ENCODE data around the gene GCNA. TPM values are rescaled to one million over a fixed set of nuclear protein-coding genes. Genes with fewer than 3 reads are reported as not detected.
"Not testable (repeated sequence)": the region's sequence is repeated elsewhere in the genome, so short reads cannot be mapped to it uniquely, and the experiment has no call there.

GCNA gene
- total RNA-seq, 1 donor from 2014 or later: 3.4 TPM

- H3K36me3 Mint-ChIP-seq (ENCODE audit: low read depth): peaks cover 55% of the 10 kb centered on the region
- intact Hi-C loops (cut with micrococcal nuclease): no loop called here
- no peaks in the 10 kb centered on the region for H3K9me3 Mint-ChIP-seq
- H3K27me3 Mint-ChIP-seq (ENCODE audit: low read depth): no peaks in the 10 kb centered on the region
- H3K4me1 Mint-ChIP-seq (ENCODE audit: low read depth): peaks cover 2% of the 10 kb centered on the region
- no peak overlapping the region for H3K4me3 Mint-ChIP-seq (ENCODE audit: low read depth)
- no peak overlapping the region for H3K27ac Mint-ChIP-seq
- no peak for DNase-seq (ENCODE audit: low spot score)
Measured at GRCh38 chrX:71573590-71573989, 4.6 kb upstream of the GCNA start.

GRCh38 chrX:71577682-71578081 is 555 bp upstream of the GCNA start:
- no peaks in the 10 kb centered on the region for H3K27me3 Mint-ChIP-seq (ENCODE audit: low read depth)
- H3K27ac Mint-ChIP-seq: no peak overlapping the region
- no peaks in the 10 kb centered on the region for H3K9me3 Mint-ChIP-seq
- DNase-seq (ENCODE audit: low spot score): no peak
- H3K4me3 Mint-ChIP-seq (ENCODE audit: low read depth): no peak overlapping the region
- intact Hi-C loops (cut with micrococcal nuclease): no loop called here
- H3K36me3 Mint-ChIP-seq (ENCODE audit: low read depth): peaks cover 49% of the 10 kb centered on the region
- H3K4me1 Mint-ChIP-seq (ENCODE audit: low read depth): peaks cover 2% of the 10 kb centered on the region

- intact Hi-C loops (cut with micrococcal nuclease): no loop called here
- peaks cover 2% of the 10 kb centered on the region for H3K4me1 Mint-ChIP-seq (ENCODE audit: low read depth)
- no peak for DNase-seq (ENCODE audit: low spot score)
- H3K36me3 Mint-ChIP-seq (ENCODE audit: low read depth): peaks cover 35% of the 10 kb centered on the region
- H3K27me3 Mint-ChIP-seq (ENCODE audit: low read depth): no peaks in the 10 kb centered on the region
- no peak overlapping the region for H3K4me3 Mint-ChIP-seq (ENCODE audit: low read depth)
- H3K27ac Mint-ChIP-seq: peak overlapping the region; percentile 58
- no peaks in the 10 kb centered on the region for H3K9me3 Mint-ChIP-seq
Measured at GRCh38 chrX:71579136-71579989, 1.1 kb downstream of the GCNA start.

GRCh38 chrX:71579990-71580380 is 1.7 kb downstream of the GCNA start:
- Mint-ChIP-seq H3K9me3 (no peaks in the 10 kb centered on the region), H3K4me1 (ENCODE audit: low read depth) (peaks cover 2% of the 10 kb centered on the region), H3K27me3 (ENCODE audit: low read depth) (no peaks in the 10 kb centered on the region), H3K4me3 (ENCODE audit: low read depth) (no peak overlapping the region), H3K36me3 (ENCODE audit: low read depth) (peaks cover 29% of the 10 kb centered on the region), H3K27ac (peak overlapping the region; percentile 58)
- no peak for DNase-seq (ENCODE audit: low spot score)
- intact Hi-C loops (cut with micrococcal nuclease): loop anchor here (5.0 kb wide), 1 partner anchor 72 kb away; no protein-coding TSS in a partner anchor

GRCh38 chrX:71581210-71581609 is 3.0 kb downstream of the GCNA start:
- Mint-ChIP-seq H3K9me3 (no peaks in the 10 kb centered on the region), H3K4me1 (ENCODE audit: low read depth) (peaks cover 2% of the 10 kb centered on the region), H3K27me3 (ENCODE audit: low read depth) (no peaks in the 10 kb centered on the region), H3K27ac (no peak overlapping the region), H3K4me3 (ENCODE audit: low read depth) (no peak overlapping the region), H3K36me3 (ENCODE audit: low read depth) (peaks cover 29% of the 10 kb centered on the region)
- intact Hi-C loops (cut with micrococcal nuclease): loop anchor here (5.0 kb wide), 1 partner anchor 71 kb away; no protein-coding TSS in a partner anchor
- DNase-seq (ENCODE audit: low spot score): no peak

GRCh38 chrX:71586929-71587328 is 8.7 kb downstream of the GCNA start:
- no peak for DNase-seq (ENCODE audit: low spot score)
- no peak overlapping the region for H3K27ac Mint-ChIP-seq
- no peak overlapping the region for H3K4me3 Mint-ChIP-seq (ENCODE audit: low read depth)
- no peaks in the 10 kb centered on the region for H3K27me3 Mint-ChIP-seq (ENCODE audit: low read depth)
- H3K9me3 Mint-ChIP-seq: no peaks in the 10 kb centered on the region
- H3K4me1 Mint-ChIP-seq (ENCODE audit: low read depth): no peaks in the 10 kb centered on the region
- intact Hi-C loops (cut with micrococcal nuclease): no loop called here
- H3K36me3 Mint-ChIP-seq (ENCODE audit: low read depth): peaks cover 9% of the 10 kb centered on the region

GRCh38 chrX:71593210-71593609 is 15.0 kb downstream of the GCNA start:
- H3K27me3 Mint-ChIP-seq (ENCODE audit: low read depth); H3K4me3 Mint-ChIP-seq (ENCODE audit: low read depth); H3K9me3 Mint-ChIP-seq; H3K27ac Mint-ChIP-seq; DNase-seq (ENCODE audit: low spot score); H3K4me1 Mint-ChIP-seq (ENCODE audit: low read depth); intact Hi-C loops (cut with micrococcal nuclease): not testable (repeated sequence)
- H3K36me3 Mint-ChIP-seq (ENCODE audit: low read depth): peaks cover 21% of the 10 kb centered on the region

GRCh38 chrX:71599965-71600364 is 21.7 kb downstream of the GCNA start:
- no peak for DNase-seq (ENCODE audit: low spot score)
- H3K27ac Mint-ChIP-seq: no peak overlapping the region

GRCh38 chrX:71603618-71604017 is 25.4 kb downstream of the GCNA start:
- Mint-ChIP-seq H3K27me3 (ENCODE audit: low read depth) (no peaks in the 10 kb centered on the region), H3K27ac (peak overlapping the region; percentile 71), H3K4me3 (ENCODE audit: low read depth) (no peak overlapping the region), H3K4me1 (ENCODE audit: low read depth) (peaks cover 34% of the 10 kb centered on the region), H3K9me3 (peaks cover 15% of the 10 kb centered on the region), H3K36me3 (ENCODE audit: low read depth) (peaks cover 75% of the 10 kb centered on the region)
- DNase-seq (ENCODE audit: low spot score): no peak
- intact Hi-C loops (cut with micrococcal nuclease): no loop called here

More at GRCh38 chrX:71599965-71600364, 21.7 kb downstream of the GCNA start:
- Mint-ChIP-seq H3K9me3 (peaks cover 15% of the 10 kb centered on the region), H3K36me3 (ENCODE audit: low read depth) (peaks cover 64% of the 10 kb centered on the region), H3K4me3 (ENCODE audit: low read depth) (no peak overlapping the region), H3K27me3 (ENCODE audit: low read depth) (no peaks in the 10 kb centered on the region), H3K4me1 (ENCODE audit: low read depth) (peaks cover 12% of the 10 kb centered on the region)
- intact Hi-C loops (cut with micrococcal nuclease): no loop called here

GRCh38 chrX:71604141-71604540 is 25.9 kb downstream of the GCNA start:
- no peak for DNase-seq (ENCODE audit: low spot score)
- H3K36me3 Mint-ChIP-seq (ENCODE audit: low read depth): peaks cover 80% of the 10 kb centered on the region
- intact Hi-C loops (cut with micrococcal nuclease): no loop called here
- H3K27ac Mint-ChIP-seq: peak overlapping the region; percentile 12
- H3K9me3 Mint-ChIP-seq: peaks cover 15% of the 10 kb centered on the region
- H3K27me3 Mint-ChIP-seq (ENCODE audit: low read depth): no peaks in the 10 kb centered on the region
- H3K4me1 Mint-ChIP-seq (ENCODE audit: low read depth): peaks cover 38% of the 10 kb centered on the region
- H3K4me3 Mint-ChIP-seq (ENCODE audit: low read depth): no peak overlapping the region

- H3K27me3 Mint-ChIP-seq (ENCODE audit: low read depth): no peaks in the 10 kb centered on the region
- H3K4me3 Mint-ChIP-seq (ENCODE audit: low read depth): no peak overlapping the region
- no peak for DNase-seq (ENCODE audit: low spot score)
- intact Hi-C loops (cut with micrococcal nuclease): no loop called here
- peaks cover 85% of the 10 kb centered on the region for H3K36me3 Mint-ChIP-seq (ENCODE audit: low read depth)
- peaks cover 15% of the 10 kb centered on the region for H3K9me3 Mint-ChIP-seq
- H3K4me1 Mint-ChIP-seq (ENCODE audit: low read depth): peaks cover 39% of the 10 kb centered on the region
- peak overlapping the region; percentile 38 for H3K27ac Mint-ChIP-seq
Measured at GRCh38 chrX:71604796-71605568, 26.7 kb downstream of the GCNA start.

- H3K4me3 Mint-ChIP-seq (ENCODE audit: low read depth): no peak overlapping the region
- peaks cover 15% of the 10 kb centered on the region for H3K9me3 Mint-ChIP-seq
- no peak for DNase-seq (ENCODE audit: low spot score)
- no peaks in the 10 kb centered on the region for H3K27me3 Mint-ChIP-seq (ENCODE audit: low read depth)
- H3K4me1 Mint-ChIP-seq (ENCODE audit: low read depth): peaks cover 39% of the 10 kb centered on the region
- intact Hi-C loops (cut with micrococcal nuclease): no loop called here
- peaks cover 90% of the 10 kb centered on the region for H3K36me3 Mint-ChIP-seq (ENCODE audit: low read depth)
- peak overlapping the region; percentile 77 for H3K27ac Mint-ChIP-seq
Measured at GRCh38 chrX:71606536-71607216, 28.4 kb downstream of the GCNA start.

Measured in activated T-helper 2 cell treated with anti-CD3 and anti-CD28 coated beads, Interferon-gamma antibody, Interleukin-2, Interleukin-4, amounts not matched to agents 10 μg/mL and 5 μg/mL and 100 μg/mL, durations not matched to agents 14 hours and 24 hours and 36 hours (primary cell).